ENCODE results near the gene CPB1.
"Not testable (repeated sequence)": the region's sequence is repeated elsewhere in the genome, so short reads cannot be mapped to it uniquely, and the experiment has no call there.

The CPB1 gene

DNA sequence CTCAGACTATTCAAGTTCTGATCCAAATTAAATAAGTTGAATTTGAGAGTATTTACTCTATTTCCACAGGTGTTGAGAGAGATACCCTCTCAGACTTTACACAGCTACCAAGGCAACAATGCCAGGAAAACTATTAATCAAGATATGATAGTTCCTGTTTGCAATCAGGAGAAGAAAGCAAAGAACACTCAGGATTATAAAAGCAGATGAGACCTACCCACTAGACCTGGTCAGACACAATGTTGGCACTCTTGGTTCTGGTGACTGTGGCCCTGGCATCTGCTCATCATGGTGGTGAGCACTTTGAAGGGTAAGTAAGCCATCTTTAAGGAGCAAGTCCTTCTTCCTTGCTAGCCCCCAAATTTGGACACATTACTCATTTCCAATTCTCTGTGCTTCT is at the start of gene CPB1:
Gene CPB1 (plus strand): TSS at position 227 of the 400 bp plus-strand sequence. CDS start 13 bp downstream, at position 240.
- Histone ChIP-seq H3K9ac (ENCODE audit: low read depth, low read length) (no peak within 1 kb of the TSS), H3K36me3 (ENCODE audit: insufficient read depth, low read depth, low read length) (no peaks in the 10 kb centered on the region), H3K4me1 (ENCODE audit: insufficient read depth, low read length) (no peaks in the 10 kb centered on the region), H3K9me3 (ENCODE audit: insufficient read depth, low read depth, low read length) (no peaks in the 10 kb centered on the region), H3K27ac (ENCODE audit: low read length) (no peak within 1 kb of the TSS), H3K4me3 (ENCODE audit: low read length) (no peak within 1 kb of the TSS), H3K27me3 (ENCODE audit: insufficient read depth, low read length) (no peaks in the 10 kb centered on the region)

DNA sequence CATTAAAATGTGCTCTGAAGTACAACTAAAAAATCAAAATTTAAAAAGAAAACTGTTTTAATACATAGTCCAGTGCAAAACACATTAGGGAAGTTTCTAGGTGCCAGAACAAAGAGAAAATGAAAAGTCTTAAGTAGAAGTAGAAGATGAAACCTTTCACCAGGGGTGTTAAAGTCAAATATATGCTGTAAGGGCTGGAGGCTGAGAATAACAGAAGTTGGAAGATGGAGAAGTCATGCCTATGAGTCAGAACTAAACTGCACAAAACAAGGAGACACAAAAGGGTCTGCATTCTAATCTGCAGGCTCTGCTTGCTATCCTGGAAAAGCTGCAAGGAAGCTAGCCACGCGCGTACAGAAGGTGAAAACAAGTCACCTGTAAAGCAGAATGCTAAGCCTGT is 48.7 kb upstream of the CPB1 start:
- no peaks in the 10 kb centered on the region for H3K4me1 ChIP-seq (ENCODE audit: insufficient read depth, low read length)
- H3K27ac ChIP-seq (ENCODE audit: low read length), result no peak overlapping the region
- H3K9me3 ChIP-seq (ENCODE audit: insufficient read depth, low read depth, low read length), result no peaks in the 10 kb centered on the region
- H3K27me3 ChIP-seq (ENCODE audit: insufficient read depth, low read length), result no peaks in the 10 kb centered on the region
- no peaks in the 10 kb centered on the region for H3K36me3 ChIP-seq (ENCODE audit: insufficient read depth, low read depth, low read length)
- no peak overlapping the region for H3K9ac ChIP-seq (ENCODE audit: low read depth, low read length)
- H3K4me3 ChIP-seq (ENCODE audit: low read length), result no peak overlapping the region

DNA sequence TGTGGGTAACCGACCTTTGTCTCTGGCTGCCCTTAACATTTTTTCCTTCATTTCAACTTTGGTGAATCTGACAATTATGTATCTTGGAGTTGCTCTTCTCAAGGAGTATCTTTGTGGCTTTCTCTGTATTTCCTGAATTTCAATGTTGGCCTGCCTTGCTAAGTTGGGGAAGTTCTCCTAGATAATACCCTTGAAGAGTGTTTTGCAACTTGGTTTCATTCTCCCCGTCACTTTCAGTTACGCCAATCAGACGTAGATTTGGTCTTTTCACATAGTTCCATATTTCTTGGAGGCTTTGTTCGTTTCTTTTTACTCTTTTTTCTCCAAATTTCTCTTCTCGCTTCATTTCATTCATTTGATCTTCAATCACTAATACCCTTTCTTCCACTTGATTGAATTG is 42.6 kb upstream of the CPB1 start:
- H3K9me3 ChIP-seq (ENCODE audit: insufficient read depth, low read depth, low read length); H3K9ac ChIP-seq (ENCODE audit: low read depth, low read length); H3K27ac ChIP-seq (ENCODE audit: low read length); H3K27me3 ChIP-seq (ENCODE audit: insufficient read depth, low read length); H3K4me1 ChIP-seq (ENCODE audit: insufficient read depth, low read length); H3K4me3 ChIP-seq (ENCODE audit: low read length); H3K36me3 ChIP-seq (ENCODE audit: insufficient read depth, low read depth, low read length): not testable (repeated sequence)

DNA sequence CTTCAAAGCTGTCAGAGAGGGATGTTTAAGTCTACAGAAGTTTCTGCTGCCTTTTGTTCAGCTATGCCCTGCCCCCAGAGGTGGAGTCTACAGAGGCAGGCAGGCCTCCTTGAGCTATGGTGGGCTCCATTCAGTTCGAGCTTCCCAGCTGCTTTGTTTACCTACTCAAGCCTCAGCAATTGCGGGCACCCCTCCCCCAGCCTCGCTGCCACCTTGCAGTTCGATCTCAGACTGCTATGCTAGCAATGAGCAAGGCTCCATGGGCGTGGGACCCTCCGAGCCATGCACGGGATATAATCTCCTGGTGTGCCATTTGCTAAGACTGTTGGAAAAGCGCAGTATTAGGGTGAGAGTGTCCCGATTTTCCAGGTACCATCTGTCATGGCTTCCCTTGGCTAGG is 41.5 kb upstream of the CPB1 start:
- not testable (repeated sequence) for H3K36me3 ChIP-seq (ENCODE audit: insufficient read depth, low read depth, low read length); H3K4me3 ChIP-seq (ENCODE audit: low read length); H3K27ac ChIP-seq (ENCODE audit: low read length); H3K27me3 ChIP-seq (ENCODE audit: insufficient read depth, low read length); H3K9ac ChIP-seq (ENCODE audit: low read depth, low read length); H3K4me1 ChIP-seq (ENCODE audit: insufficient read depth, low read length); H3K9me3 ChIP-seq (ENCODE audit: insufficient read depth, low read depth, low read length)

DNA sequence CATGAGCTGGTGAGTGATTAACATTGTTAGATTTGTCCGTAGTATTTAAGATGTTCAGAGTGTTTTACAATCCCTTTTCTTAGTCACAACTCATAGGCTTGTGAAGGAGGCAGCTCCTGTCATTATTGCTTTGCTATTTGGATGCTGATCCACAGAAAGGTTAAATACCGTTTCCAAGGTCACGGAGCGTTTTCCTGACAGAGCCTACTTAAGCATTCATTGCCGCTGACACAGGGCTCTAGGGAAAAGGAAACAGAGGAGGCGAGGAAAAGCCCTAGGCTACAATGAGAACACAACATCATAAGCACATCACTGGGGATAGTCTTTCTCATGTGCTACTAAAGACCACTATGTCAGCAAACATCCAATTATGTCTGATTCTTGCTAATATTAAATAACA is 38.5 kb upstream of the CPB1 start:
- Histone ChIP-seq H3K36me3 (ENCODE audit: insufficient read depth, low read depth, low read length) (no peaks in the 10 kb centered on the region), H3K9ac (ENCODE audit: low read depth, low read length) (no peak overlapping the region), H3K9me3 (ENCODE audit: insufficient read depth, low read depth, low read length) (peaks cover 8% of the 10 kb centered on the region; the same call in 1 of the 2 replicates), H3K4me3 (ENCODE audit: low read length) (no peak overlapping the region), H3K27ac (ENCODE audit: low read length) (no peak overlapping the region), H3K27me3 (ENCODE audit: insufficient read depth, low read length) (no peaks in the 10 kb centered on the region), H3K4me1 (ENCODE audit: insufficient read depth, low read length) (0 out of 2 replicates have a peak, but pooled peaks cover 5% of the 10 kb centered on the region)

DNA sequence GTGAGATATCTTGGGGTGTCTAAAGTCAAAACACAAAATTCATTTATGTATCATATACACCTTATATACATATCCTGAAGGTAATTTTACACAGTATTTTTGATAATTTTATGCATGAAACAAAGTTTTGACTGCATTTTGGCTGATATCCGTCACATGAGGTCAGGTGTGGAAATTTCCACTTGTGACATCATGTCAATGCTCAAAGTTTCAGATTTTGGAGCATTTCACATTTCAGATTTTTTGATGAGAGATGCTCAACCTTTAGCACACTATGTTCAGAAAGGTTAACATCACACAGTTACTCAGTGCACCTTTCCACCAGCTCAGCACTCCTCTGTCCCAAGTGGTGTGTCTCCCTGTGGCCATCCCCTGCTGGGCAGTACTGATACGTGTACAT is 37.7 kb upstream of the CPB1 start:
- Histone ChIP-seq H3K27me3 (ENCODE audit: insufficient read depth, low read length) (no peaks in the 10 kb centered on the region), H3K36me3 (ENCODE audit: insufficient read depth, low read depth, low read length) (no peaks in the 10 kb centered on the region), H3K4me1 (ENCODE audit: insufficient read depth, low read length) (0 out of 2 replicates have a peak, but pooled peaks cover 5% of the 10 kb centered on the region), H3K27ac (ENCODE audit: low read length) (no peak overlapping the region), H3K4me3 (ENCODE audit: low read length) (no peak overlapping the region), H3K9ac (ENCODE audit: low read depth, low read length) (no peak overlapping the region), H3K9me3 (ENCODE audit: insufficient read depth, low read depth, low read length) (peaks cover 8% of the 10 kb centered on the region; the same call in 1 of the 2 replicates)

DNA sequence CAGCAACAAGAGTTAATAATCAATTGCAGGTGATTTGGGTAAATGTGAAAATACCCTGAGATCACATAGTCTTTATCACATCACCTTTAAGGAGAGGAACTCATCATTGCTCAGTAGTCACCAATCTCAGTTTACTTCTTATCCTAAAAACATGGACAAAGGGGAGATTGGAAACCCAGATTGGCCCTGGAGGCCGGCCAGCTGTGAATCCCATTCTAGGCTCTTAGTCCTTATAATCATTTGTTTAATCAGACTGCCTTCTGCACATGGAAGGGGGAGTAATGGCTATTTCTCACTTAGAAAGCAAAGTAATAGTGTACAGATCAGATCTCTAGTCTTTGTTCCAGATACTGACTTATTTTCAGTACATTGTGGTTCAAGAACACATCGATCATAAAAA is 37.2 kb upstream of the CPB1 start:
- Histone ChIP-seq H3K36me3 (ENCODE audit: insufficient read depth, low read depth, low read length) (no peaks in the 10 kb centered on the region), H3K4me3 (ENCODE audit: low read length) (no peak overlapping the region), H3K27ac (ENCODE audit: low read length) (no peak overlapping the region), H3K9ac (ENCODE audit: low read depth, low read length) (no peak overlapping the region), H3K9me3 (ENCODE audit: insufficient read depth, low read depth, low read length) (peaks cover 8% of the 10 kb centered on the region; the same call in 1 of the 2 replicates), H3K4me1 (ENCODE audit: insufficient read depth, low read length) (0 out of 2 replicates have a peak, but pooled peaks cover 5% of the 10 kb centered on the region), H3K27me3 (ENCODE audit: insufficient read depth, low read length) (no peaks in the 10 kb centered on the region)

DNA sequence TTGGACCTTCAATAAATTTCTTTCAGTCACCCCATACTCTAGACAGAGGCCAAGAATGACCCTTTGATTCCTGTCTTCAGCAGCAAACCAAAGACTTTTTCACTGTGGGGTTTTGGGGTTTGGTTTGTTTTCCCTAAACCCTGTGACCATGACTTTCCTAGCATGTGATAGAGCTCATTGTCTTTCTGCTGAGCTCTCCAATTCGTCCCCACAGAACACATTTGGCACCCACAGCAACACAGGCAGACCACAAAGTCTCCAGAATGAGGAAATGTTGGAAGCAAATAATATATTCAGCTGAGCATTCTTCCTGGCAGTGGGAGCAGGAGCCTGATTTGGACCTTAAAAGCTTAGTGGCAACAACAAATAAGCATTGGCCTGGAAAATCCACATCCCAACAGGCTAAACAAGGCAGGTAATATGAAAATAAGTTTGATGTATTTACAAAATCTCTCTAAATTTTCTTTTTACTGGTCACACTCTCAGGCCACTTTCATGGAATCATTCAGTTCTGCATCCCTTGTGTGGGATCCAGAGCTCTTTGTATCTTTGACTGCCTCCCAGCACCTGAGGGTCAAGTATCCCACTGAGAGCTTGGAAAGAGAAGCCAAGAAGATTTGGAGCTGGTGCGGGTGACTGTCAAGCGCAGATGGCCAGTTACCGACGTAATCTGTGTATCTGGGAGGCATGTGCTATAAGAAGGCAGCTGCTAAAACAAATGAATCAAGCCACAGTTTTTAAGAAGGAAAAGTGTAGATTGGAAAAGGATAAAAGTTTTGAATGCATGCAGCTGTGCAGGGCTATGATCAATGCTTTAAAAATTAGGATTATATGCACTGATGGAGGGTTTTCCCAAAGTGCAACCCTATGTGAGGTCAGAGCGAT is 36.5 kb upstream of the CPB1 start:
- H3K4me1 ChIP-seq (ENCODE audit: insufficient read depth, low read length), result 0 out of 2 replicates have a peak, but pooled peaks cover 5% of the 10 kb centered on the region
- no peak overlapping the region for H3K4me3 ChIP-seq (ENCODE audit: low read length)
- H3K27me3 ChIP-seq (ENCODE audit: insufficient read depth, low read length), result no peaks in the 10 kb centered on the region
- no peak overlapping the region for H3K27ac ChIP-seq (ENCODE audit: low read length)
- no peaks in the 10 kb centered on the region for H3K36me3 ChIP-seq (ENCODE audit: insufficient read depth, low read depth, low read length)
- peaks cover 8% of the 10 kb centered on the region; the same call in 1 of the 2 replicates for H3K9me3 ChIP-seq (ENCODE audit: insufficient read depth, low read depth, low read length)
- H3K9ac ChIP-seq (ENCODE audit: low read depth, low read length), result no peak overlapping the region

DNA sequence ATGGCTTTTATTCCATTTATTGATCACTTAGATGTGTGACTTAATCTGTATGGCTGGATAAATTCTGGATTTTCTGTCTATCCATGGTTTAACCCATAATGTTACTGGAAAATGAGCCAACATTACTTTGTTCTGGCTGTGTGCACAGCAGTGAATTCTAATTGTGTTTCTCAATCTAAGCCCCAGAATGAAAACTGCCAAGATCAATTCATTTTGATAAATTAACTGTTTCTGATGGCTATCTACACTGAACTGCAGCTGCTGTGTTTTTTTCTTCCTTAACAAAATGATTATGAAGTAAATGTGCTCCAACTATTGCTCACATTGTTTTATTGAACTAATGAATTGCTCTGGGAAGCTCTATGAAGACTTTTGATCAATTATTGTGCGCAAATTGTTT is 35.7 kb upstream of the CPB1 start:
- Histone ChIP-seq H3K9ac (ENCODE audit: low read depth, low read length) (no peak overlapping the region), H3K4me1 (ENCODE audit: insufficient read depth, low read length) (peaks cover 9% of the 10 kb centered on the region; the same call in 1 of the 2 replicates), H3K27me3 (ENCODE audit: insufficient read depth, low read length) (no peaks in the 10 kb centered on the region), H3K36me3 (ENCODE audit: insufficient read depth, low read depth, low read length) (no peaks in the 10 kb centered on the region), H3K4me3 (ENCODE audit: low read length) (no peak overlapping the region), H3K27ac (ENCODE audit: low read length) (no peak overlapping the region), H3K9me3 (ENCODE audit: insufficient read depth, low read depth, low read length) (peaks cover 2% of the 10 kb centered on the region; the same call in 1 of the 2 replicates)

DNA sequence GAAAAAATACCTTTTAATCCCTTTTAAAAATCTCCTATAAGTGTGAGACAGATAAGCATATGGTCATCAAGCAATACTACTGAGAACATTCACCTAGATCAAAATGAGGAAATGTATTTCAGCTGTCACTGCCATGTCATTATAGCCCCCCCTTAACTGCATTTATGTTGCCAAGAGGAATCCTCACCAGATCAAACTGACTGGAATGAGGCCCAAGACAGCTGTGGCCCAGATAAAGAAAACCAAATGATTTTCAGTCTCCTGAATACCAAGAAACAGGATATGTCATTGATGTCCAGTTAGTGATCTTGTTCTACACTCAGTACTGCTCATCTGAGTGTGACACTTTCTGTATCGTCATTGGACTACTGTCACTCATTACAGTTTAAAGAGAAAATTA is 35.1 kb upstream of the CPB1 start:
- H3K27ac ChIP-seq (ENCODE audit: low read length), result no peak overlapping the region
- H3K27me3 ChIP-seq (ENCODE audit: insufficient read depth, low read length), result no peaks in the 10 kb centered on the region
- peaks cover 15% of the 10 kb centered on the region; the same call in 1 of the 2 replicates for H3K4me1 ChIP-seq (ENCODE audit: insufficient read depth, low read length)
- H3K9me3 ChIP-seq (ENCODE audit: insufficient read depth, low read depth, low read length), result no peaks in the 10 kb centered on the region
- no peaks in the 10 kb centered on the region for H3K36me3 ChIP-seq (ENCODE audit: insufficient read depth, low read depth, low read length)
- no peak overlapping the region for H3K9ac ChIP-seq (ENCODE audit: low read depth, low read length)
- H3K4me3 ChIP-seq (ENCODE audit: low read length), result no peak overlapping the region

DNA sequence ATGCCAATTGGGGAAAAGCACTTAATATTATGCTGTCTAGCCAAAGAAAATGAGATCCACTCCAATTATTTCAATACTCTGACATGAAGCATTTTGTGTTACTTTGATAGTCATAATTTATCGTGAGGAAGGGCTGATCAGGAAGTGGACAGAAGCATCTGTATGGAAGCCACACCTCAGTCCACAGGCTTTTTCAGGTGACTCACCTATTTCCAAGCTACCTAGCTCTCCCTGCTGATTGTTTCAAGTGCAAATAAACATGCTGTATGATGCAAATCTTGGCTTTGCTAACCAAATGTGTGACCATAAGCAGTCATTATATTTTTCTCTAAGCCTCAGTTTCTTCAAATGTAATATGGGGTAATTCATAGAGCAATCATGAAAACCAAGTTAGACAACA is 30.8 kb upstream of the CPB1 start:
- Histone ChIP-seq H3K9me3 (ENCODE audit: insufficient read depth, low read depth, low read length) (no peaks in the 10 kb centered on the region), H3K27me3 (ENCODE audit: insufficient read depth, low read length) (no peaks in the 10 kb centered on the region), H3K27ac (ENCODE audit: low read length) (no peak overlapping the region)

DNA sequence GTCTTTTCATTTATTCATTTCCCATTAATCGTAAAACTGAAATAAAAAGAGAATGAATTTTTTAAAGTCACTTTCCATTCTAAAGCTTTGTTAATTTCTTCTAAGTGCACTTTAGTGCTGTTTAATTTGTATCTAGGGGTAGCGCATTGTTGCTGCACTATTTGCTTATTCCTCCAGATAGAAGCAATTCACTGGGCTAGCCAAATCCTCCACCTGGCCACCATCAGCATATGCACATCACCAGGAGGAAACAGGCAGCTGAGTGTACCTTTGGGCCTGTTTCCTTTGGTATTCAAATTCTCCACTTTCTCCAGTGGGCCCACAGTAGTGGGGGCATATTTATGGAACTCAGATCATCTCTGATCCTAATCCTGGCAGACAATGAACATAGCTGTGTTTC is 29.8 kb upstream of the CPB1 start:
- Histone ChIP-seq H3K9ac (ENCODE audit: low read depth, low read length) (no peak overlapping the region), H3K27me3 (ENCODE audit: insufficient read depth, low read length) (no peaks in the 10 kb centered on the region), H3K4me1 (ENCODE audit: insufficient read depth, low read length) (peaks cover 22% of the 10 kb centered on the region), H3K27ac (ENCODE audit: low read length) (no peak overlapping the region), H3K36me3 (ENCODE audit: insufficient read depth, low read depth, low read length) (no peaks in the 10 kb centered on the region), H3K9me3 (ENCODE audit: insufficient read depth, low read depth, low read length) (no peaks in the 10 kb centered on the region), H3K4me3 (ENCODE audit: low read length) (no peak overlapping the region)

More for the DNA sequence above, 30.8 kb upstream of the CPB1 start:
- H3K9ac ChIP-seq (ENCODE audit: low read depth, low read length), result no peak overlapping the region
- H3K4me3 ChIP-seq (ENCODE audit: low read length), result no peak overlapping the region
- H3K4me1 ChIP-seq (ENCODE audit: insufficient read depth, low read length), result peaks cover 22% of the 10 kb centered on the region
- H3K36me3 ChIP-seq (ENCODE audit: insufficient read depth, low read depth, low read length), result no peaks in the 10 kb centered on the region
